Neutrophil (primary cell): Measurements from ENCODE around the gene FAM3B.

ENCODE experiments used
- H3K27ac ChIP-seq: fragments of 200-600 bp; sonication (generic); 2 replicates; pipeline ENCODE4 v1.5.1; 2016; ENCODE audit warnings: mild to moderate bottlenecking, moderate library complexity
- H3K27me3 ChIP-seq: fragments of 200-600 bp; sonication (generic); 2 replicates; pipeline ENCODE4 v1.6.0; 2016; ENCODE audit warnings: mild to moderate bottlenecking
- H3K36me3 ChIP-seq: fragments of 200-600 bp; sonication (generic); 2 replicates; pipeline ENCODE4 v1.5.1; 2017
- H3K4me1 ChIP-seq, 2 experiments: fragments of 200-600 bp in 1 of 2; sonication (generic) in 1 of 2; 1 replicate in 1 of 2; 2 replicates in 1 of 2; pipeline versions ENCODE4 v1.5.1 to v1.6.1; 2013 to 2016; ENCODE audit warnings: low read depth in 1 of 2, low read length in 1 of 2, mild to moderate bottlenecking in 1 of 2, moderate library complexity in 1 of 2; ENCODE audit not compliant: control insufficient read depth in 1 of 2, insufficient read depth in 1 of 2
- H3K4me3 ChIP-seq, 2 experiments: fragments of 200-600 bp in 1 of 2; sonication (generic) in 1 of 2; 1 replicate in 1 of 2; 2 replicates in 1 of 2; pipeline ENCODE4 v1.5.1; 2013 to 2016; ENCODE audit warnings: low read depth in 1 of 2, low read length in 1 of 2, mild to moderate bottlenecking in 1 of 2, moderate library complexity in 1 of 2
- H3K9me3 ChIP-seq: fragments of 200-600 bp; sonication (generic); 2 replicates; pipeline ENCODE4 v1.5.1; 2016
- TF ChIP-seq, protein P1 (sequence below): fragments of 200-600 bp; sonication (generic); IDR thresholded peaks from 2 replicates; pipeline ENCODE4 v1.5.1; 2016; ENCODE audit warnings: antibody characterized with exemption

Gene FAM3B

DNA sequence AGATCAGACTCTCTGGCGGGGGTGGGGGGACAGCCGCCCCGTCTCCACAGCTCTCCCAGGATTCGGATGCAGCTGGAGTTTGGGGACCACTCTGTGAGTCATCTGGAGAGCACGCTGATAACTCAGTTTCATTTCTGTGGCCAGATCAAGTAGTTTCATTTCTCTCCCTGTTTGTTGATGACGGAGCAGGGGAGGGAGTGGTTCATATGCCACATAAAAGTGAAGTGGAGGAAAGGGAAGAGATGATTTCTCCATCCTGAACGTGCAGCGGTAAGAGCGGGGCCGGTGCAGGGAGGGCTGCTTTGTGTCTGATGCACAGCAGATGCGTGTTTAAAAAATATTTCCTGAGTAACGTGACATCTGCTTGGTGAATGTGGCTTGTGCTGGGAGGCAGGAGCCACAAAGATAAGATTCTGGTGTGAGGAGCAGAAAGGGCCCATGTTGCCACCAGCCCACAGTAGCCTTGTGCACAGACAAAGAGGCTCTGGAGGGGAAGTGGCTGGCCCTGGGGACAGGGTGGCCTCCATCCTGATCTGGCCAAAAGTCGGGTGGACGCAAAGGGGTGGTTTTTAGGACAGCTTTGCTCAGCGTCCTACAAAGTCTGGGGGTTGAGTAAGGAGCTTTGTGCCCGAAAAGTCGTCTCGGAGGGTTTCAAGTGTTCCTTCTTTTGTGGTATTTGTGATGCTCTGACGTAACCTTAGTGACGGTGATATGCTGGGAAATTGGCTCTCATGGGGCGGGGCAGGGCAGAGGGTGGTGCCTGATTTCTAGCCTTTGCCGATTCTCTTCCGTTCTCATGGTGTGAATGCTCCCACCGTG, 45.4 kb downstream of the FAM3B start, which contains the start of gene MX2:
TSS of gene MX2 (plus strand) at position 242 of the 819 bp plus-strand sequence. CDS start 14,880 bp downstream, outside the sequence.
- Histone ChIP-seq H3K4me1 (peaks cover 63 to 68% of the 10 kb centered on the region in 2 experiments), H3K4me3 (peak within 1 kb of the TSS; percentile 74 to 89), H3K36me3 (peaks cover 36% of the 10 kb centered on the region), H3K27ac (peak within 1 kb of the TSS; percentile 95), H3K9me3 (no peaks in the 10 kb centered on the region), H3K27me3 (no peaks in the 10 kb centered on the region)
- TF ChIP-seq, protein P1, sequence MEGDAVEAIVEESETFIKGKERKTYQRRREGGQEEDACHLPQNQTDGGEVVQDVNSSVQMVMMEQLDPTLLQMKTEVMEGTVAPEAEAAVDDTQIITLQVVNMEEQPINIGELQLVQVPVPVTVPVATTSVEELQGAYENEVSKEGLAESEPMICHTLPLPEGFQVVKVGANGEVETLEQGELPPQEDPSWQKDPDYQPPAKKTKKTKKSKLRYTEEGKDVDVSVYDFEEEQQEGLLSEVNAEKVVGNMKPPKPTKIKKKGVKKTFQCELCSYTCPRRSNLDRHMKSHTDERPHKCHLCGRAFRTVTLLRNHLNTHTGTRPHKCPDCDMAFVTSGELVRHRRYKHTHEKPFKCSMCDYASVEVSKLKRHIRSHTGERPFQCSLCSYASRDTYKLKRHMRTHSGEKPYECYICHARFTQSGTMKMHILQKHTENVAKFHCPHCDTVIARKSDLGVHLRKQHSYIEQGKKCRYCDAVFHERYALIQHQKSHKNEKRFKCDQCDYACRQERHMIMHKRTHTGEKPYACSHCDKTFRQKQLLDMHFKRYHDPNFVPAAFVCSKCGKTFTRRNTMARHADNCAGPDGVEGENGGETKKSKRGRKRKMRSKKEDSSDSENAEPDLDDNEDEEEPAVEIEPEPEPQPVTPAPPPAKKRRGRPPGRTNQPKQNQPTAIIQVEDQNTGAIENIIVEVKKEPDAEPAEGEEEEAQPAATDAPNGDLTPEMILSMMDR: peak; percentile 52

DNA sequence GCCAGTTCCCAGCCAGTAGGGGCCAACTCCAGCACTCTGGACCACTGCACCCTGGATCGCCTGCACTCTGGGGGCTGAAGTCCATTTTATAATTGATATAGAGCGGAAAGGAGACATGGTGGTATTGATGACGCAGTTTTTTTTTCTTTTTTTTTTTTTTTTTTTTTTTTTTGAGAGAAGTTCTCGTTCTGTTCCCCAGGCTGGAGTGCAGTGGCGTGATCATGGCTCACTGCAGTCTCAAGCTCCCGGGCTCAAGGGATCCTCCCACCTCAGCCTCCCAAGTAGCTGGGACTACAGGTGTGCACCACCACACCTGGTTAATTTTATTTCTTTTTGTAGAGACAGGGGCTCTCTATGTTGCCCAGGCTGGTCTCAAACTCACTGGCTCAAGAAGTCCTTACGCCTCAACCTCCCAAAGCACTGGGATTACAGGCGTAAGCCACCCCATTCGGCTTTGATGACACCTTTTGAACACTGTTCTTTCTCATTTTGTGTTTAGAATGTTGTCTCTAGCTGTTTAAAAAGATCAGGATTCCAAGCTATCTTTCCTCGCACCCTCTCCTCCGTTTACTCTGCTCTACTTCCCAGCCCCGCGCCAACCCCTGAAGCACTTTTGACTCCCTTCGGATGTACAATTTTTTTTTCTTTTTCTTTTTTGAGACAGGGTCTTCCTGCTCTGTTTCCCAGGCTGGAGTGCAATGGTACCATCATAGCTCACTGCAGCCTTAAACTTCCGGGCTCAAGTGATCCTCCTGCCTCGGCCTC, 46.2 kb downstream of the FAM3B start:
- no peaks in the 10 kb centered on the region for H3K27me3 ChIP-seq
- TF ChIP-seq, protein P1: no peak
- H3K36me3 ChIP-seq: peaks cover 44% of the 10 kb centered on the region
- H3K4me1 ChIP-seq: peaks cover 71 to 76% of the 10 kb centered on the region in 2 experiments
- no peaks in the 10 kb centered on the region for H3K9me3 ChIP-seq
- H3K27ac ChIP-seq: peak overlapping the region; percentile 95
- H3K4me3 ChIP-seq: peak overlapping the region; percentile 74 to 89

DNA sequence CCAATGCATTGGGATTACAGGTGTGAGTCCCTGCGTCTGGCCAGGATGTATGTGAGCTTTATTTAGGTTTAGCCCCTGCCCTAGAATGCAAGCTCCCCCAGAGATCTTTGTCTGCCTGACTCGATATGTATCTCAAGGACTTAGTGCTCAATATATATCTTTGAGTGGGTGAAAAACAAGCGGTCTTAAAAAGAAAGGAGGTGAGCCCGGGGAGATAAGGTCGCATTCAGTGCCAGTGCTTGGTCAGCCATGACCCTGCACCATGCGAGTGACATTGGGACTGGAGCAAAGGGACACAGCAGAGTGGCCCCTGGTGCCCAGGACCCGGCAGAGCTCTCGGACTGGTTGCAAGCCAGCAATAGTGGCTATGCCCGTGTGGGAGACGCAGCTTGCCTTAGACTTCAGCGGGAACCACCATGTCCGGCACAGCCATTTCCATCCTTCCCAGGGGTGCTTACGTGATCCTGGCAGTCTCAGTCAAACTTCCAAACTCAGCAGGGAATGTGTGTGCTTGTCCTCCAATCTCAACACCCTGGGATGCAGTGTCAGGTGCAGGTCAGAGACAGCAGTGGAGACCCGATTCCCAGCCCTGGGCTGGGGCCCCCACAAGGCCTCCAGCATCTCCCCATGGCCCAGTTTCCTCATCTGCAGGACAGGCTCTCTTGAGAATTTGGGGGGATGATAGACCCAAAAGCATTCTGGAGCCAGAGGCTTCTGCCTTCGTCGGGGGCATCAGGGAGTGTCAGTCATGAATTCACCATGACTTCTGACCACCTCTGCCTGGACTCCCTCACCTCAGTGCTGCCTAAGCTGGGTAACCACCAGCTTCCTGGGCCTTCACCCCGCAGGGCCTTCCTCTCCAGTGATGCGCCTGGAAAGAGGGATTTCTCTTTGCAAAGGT, 47.0 kb downstream of the FAM3B start:
- Histone ChIP-seq H3K9me3 (no peaks in the 10 kb centered on the region), H3K4me3 (peak overlapping the region; percentile 74 to 89), H3K36me3 (peaks cover 52% of the 10 kb centered on the region), H3K27me3 (no peaks in the 10 kb centered on the region), H3K27ac (peak overlapping the region; percentile 95), H3K4me1 (peaks cover 79 to 85% of the 10 kb centered on the region in 2 experiments)
- TF ChIP-seq, protein P1: no peak

DNA sequence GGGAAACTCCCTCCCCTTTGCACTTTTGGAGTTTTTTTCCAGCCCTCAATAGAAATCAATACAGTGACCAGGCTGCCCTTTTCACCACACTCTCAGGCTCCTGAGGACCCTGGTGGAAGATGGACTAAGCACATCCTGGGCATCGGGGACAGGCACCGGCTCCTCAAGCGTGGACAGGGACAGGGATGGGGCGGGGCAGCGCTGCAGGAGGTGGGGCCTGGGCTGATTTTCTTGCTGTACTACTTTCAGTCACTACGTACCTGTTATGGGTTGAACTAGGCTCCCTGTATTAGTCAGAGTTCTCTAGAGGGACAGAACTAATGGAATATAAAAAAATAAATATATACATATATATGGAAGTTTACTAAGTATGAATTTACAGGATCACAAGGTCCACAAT, 47.7 kb downstream of the FAM3B start:
- Histone ChIP-seq H3K36me3 (peaks cover 57% of the 10 kb centered on the region), H3K27ac (peak overlapping the region; percentile 95), H3K4me1 (peaks cover 86 to 92% of the 10 kb centered on the region in 2 experiments), H3K9me3 (no peaks in the 10 kb centered on the region), H3K27me3 (no peaks in the 10 kb centered on the region), H3K4me3 (peak overlapping the region; percentile 74 to 89)
- TF ChIP-seq, protein P1: no peak
